HL-60 (cell line): ENCODE data around the gene EPHB3.

ENCODE experiments used
- DNase-seq, 2 experiments: peaks; one replicate each; pipeline ENCODE4 v3.0.0-alpha.2; 2010 to 2020; ENCODE audit warnings: low read depth in 1 of 2, low spot score in 1 of 2
- H3K27ac ChIP-seq: fragments of 250-450 bp; sonication (Bioruptor Pico); replicated peaks from 2 replicates; pipeline ENCODE4 v1.5.1; 2020; ENCODE audit warnings: mild to moderate bottlenecking, moderate library complexity
- H3K27me3 ChIP-seq: fragments of 250-450 bp; sonication (Bioruptor Pico); 2 replicates; pipeline ENCODE4 v1.5.1; 2021; ENCODE audit warnings: mild to moderate bottlenecking, moderate library complexity; ENCODE audit not compliant: insufficient read depth, poor library complexity, severe bottlenecking
- H3K4me3 ChIP-seq: replicated peaks from 2 replicates; pipeline ENCODE4 v1.5.1; 2011; ENCODE audit warnings: mild to moderate bottlenecking, control low read depth, low read length; ENCODE audit not compliant: insufficient read depth
- CTCF ChIP-seq: IDR thresholded peaks from one replicate; pipeline ENCODE4 v1.5.1; 2011; ENCODE audit warnings: low read length, control low read depth, inconsistent platforms; ENCODE audit not compliant: insufficient read depth
- GABPA ChIP-seq: IDR thresholded peaks from 2 replicates; pipeline ENCODE4 v1.6.1; 2012; ENCODE audit warnings: low read depth
- POLR2AphosphoS5 ChIP-seq: IDR thresholded peaks from 2 replicates; pipeline ENCODE4 v1.6.1; 2012; ENCODE audit warnings: low read depth
- REST ChIP-seq: IDR thresholded peaks from 2 replicates; pipeline ENCODE4 v1.6.1; 2012; ENCODE audit warnings: low read depth; ENCODE audit not compliant: insufficient replicate concordance
- SPI1 ChIP-seq: IDR thresholded peaks from 2 replicates; pipeline ENCODE4 v1.6.1; 2012; ENCODE audit warnings: low read depth, mild to moderate bottlenecking, borderline replicate concordance

EPHB3 gene

GRCh38 chr3:184570035-184570434 is 8.4 kb downstream of the EPHB3 start:
- no peak for TF ChIP-seq POLR2AphosphoS5
- no peak for TF ChIP-seq SPI1
- no peak for TF ChIP-seq GABPA
- TF ChIP-seq CTCF, result no peak
- TF ChIP-seq REST, result no peak
- no peak for DNase-seq
- Histone ChIP-seq H3K27me3 (peaks cover 23% of the 10 kb centered on the region), H3K27ac (no peak overlapping the region), H3K4me3 (no peak overlapping the region)

GRCh38 chr3:184570489-184570888 is 8.9 kb downstream of the EPHB3 start:
- H3K27me3 ChIP-seq, result peaks cover 23% of the 10 kb centered on the region

More at GRCh38 chr3:184570489-184570888, 8.9 kb downstream of the EPHB3 start:
- no peak for DNase-seq
- Histone ChIP-seq H3K4me3 (no peak overlapping the region), H3K27ac (no peak overlapping the region)
- TF ChIP-seq SPI1, result no peak
- TF ChIP-seq POLR2AphosphoS5, result no peak
- no peak for TF ChIP-seq CTCF
- no peak for TF ChIP-seq REST
- no peak for TF ChIP-seq GABPA
